GM12878 (cell line): ENCODE data around the gene SLC4A2. TPM values are rescaled to one million over a fixed set of nuclear protein-coding genes. Genes with fewer than 3 reads are reported as not detected.
A peak's percentile ranks its signal among the peaks of the same experiment; 100 is the strongest.

Experiments
- ATAC-seq: fragments of 200-7000 bp; cut with Tn5 transposase; 3 replicates; pipeline ENCODE4 v1.9.1; 2020; ENCODE audit warnings: mild to moderate bottlenecking, moderate library complexity
- BruUV-seq: library from RNA; stranded (reverse); fragments of 400-500 nt; replicated peaks from 2 replicates; lab custom pipeline; 2021; lab: Mats Ljungman, UMichigan
- CTCF ChIA-PET: fragments of 300-600 bp; sonication (Branson Sonifier 250); formaldehyde crosslinking; extraction: SDS; loops from one replicate; lab custom pipeline; 2021; ENCODE audit warnings: inconsistent platforms; lab: Yijun Ruan, JAX
- POLR2A ChIA-PET: fragments of 350-600 bp; formaldehyde crosslinking; extraction: SDS; loops from one replicate; lab custom pipeline; 2021; ENCODE audit warnings: inconsistent platforms; lab: Charles Lee
- RAD21 ChIA-PET: fragments of 300-600 bp; sonication (Branson Sonifier 250); formaldehyde crosslinking; loops from one replicate; lab custom pipeline; 2023; ENCODE audit warnings: antibody characterized with exemption; ENCODE audit not compliant: unreplicated experiment; lab: Charles Lee
- SMC1A ChIA-PET: fragments of 300-600 bp; sonication (Branson Sonifier 250); formaldehyde crosslinking; loops from one replicate; lab custom pipeline; 2023; ENCODE audit not compliant: unreplicated experiment, uncharacterized antibody; lab: Charles Lee
- DNase-seq: peaks from one replicate; pipeline ENCODE4 v3.0.0-alpha.2; 2011; ENCODE audit warnings: low read depth, low spot score
- FAIRE-seq: peaks from 3 replicates; lab custom pipeline; 2011; peaks lifted over from hg19 to GRCh38; lab: Jason Lieb, UNC
- H2AFZ ChIP-seq: 2 replicates; pipeline ENCODE4 v1.6.0; 2011; ENCODE audit warnings: low read depth, low read length, control low read depth; ENCODE audit not compliant: control insufficient read depth
- H3K27ac ChIP-seq: 2 replicates; pipeline ENCODE4 v1.5.1; 2011; ENCODE audit warnings: control low read depth; ENCODE audit not compliant: control insufficient read depth, insufficient read depth
- H3K27me3 ChIP-seq, 2 experiments: replicated peaks in 1 of 2; 2 replicates each; pipeline versions ENCODE4 v1.6.0 to v1.6.1; 2011; ENCODE audit warnings: low read length in 1 of 2; ENCODE audit not compliant: control insufficient read depth in 2 of 2, insufficient read depth in 2 of 2
- H3K36me3 ChIP-seq, 2 experiments: 2 replicates each; pipeline ENCODE4 v1.5.1; 2011; ENCODE audit warnings: low read length in 1 of 2; ENCODE audit not compliant: control insufficient read depth in 2 of 2, insufficient read depth in 2 of 2
- H3K4me1 ChIP-seq: 2 replicates; pipeline ENCODE4 v1.6.1; 2011; ENCODE audit warnings: mild to moderate bottlenecking, low read length, moderate library complexity, mixed read lengths; ENCODE audit not compliant: control insufficient read depth, insufficient read depth
- H3K4me2 ChIP-seq: 2 replicates; pipeline ENCODE4 v1.6.0; 2011; ENCODE audit warnings: control low read depth; ENCODE audit not compliant: control insufficient read depth, insufficient read depth
- H3K4me3 ChIP-seq: fragments of 200-600 bp; sonication (generic); 2 replicates; pipeline ENCODE4 v1.5.1; 2016
- H3K79me2 ChIP-seq: 2 replicates; pipeline ENCODE4 v1.6.0; 2011; ENCODE audit warnings: low read length; ENCODE audit not compliant: control insufficient read depth, insufficient read depth
- H3K9ac ChIP-seq: 2 replicates; pipeline ENCODE4 v1.8.0; 2011; ENCODE audit warnings: low read length, control low read depth, mixed read lengths; ENCODE audit not compliant: control insufficient read depth, insufficient read depth
- H3K9me3 ChIP-seq: replicated peaks from 3 replicates; pipeline ENCODE4 v1.5.1; 2011; ENCODE audit warnings: mild to moderate bottlenecking, low read length; ENCODE audit not compliant: control insufficient read depth, insufficient read depth
- H4K20me1 ChIP-seq: 2 replicates; pipeline ENCODE4 v1.6.0; 2011; ENCODE audit not compliant: control insufficient read depth, insufficient read depth
- CHD1 ChIP-seq: IDR thresholded peaks from 2 replicates; pipeline ENCODE4 v1.6.1; 2012; ENCODE audit warnings: low read depth, low read length, improper control_type of control experiment
- FOS ChIP-seq: IDR thresholded peaks from 3 replicates; pipeline ENCODE4 v1.6.1; 2011; ENCODE audit warnings: borderline replicate concordance; ENCODE audit not compliant: insufficient read length; ENCODE audit errors: extremely low read depth
- GATAD2B ChIP-seq: fragments of 450-650 bp; conservative IDR thresholded peaks from 2 replicates; pipeline ENCODE4 v1.6.1; 2017; ENCODE audit warnings: low read depth, mild to moderate bottlenecking, moderate library complexity
- HDAC2 ChIP-seq: fragments of 200-600 bp; sonication (generic); IDR thresholded peaks from 2 replicates; pipeline ENCODE4 v1.6.1; 2017
- IRF4 ChIP-seq: IDR thresholded peaks from 2 replicates; pipeline ENCODE4 v1.6.1; 2011; ENCODE audit warnings: low read depth, low read length
- JUNB ChIP-seq: IDR thresholded peaks from 2 replicates; pipeline ENCODE4 v1.6.1; 2016; ENCODE audit warnings: antibody characterized with exemption, mild to moderate bottlenecking
- MTA3 ChIP-seq: IDR thresholded peaks from 2 replicates; pipeline ENCODE4 v1.6.1; 2012; ENCODE audit warnings: low read length, inconsistent platforms, borderline replicate concordance
- NR2F1 ChIP-seq: fragments of 450-650 bp; conservative IDR thresholded peaks from 2 replicates; pipeline ENCODE4 v1.6.1; 2017; ENCODE audit warnings: mild to moderate bottlenecking
- POU2F2 ChIP-seq: IDR thresholded peaks from 3 replicates; pipeline ENCODE4 v1.6.1; 2011; ENCODE audit warnings: low read depth, mild to moderate bottlenecking, low read length, borderline replicate concordance
- SIX5 ChIP-seq: IDR thresholded peaks from 2 replicates; pipeline ENCODE4 v1.6.1; 2011; ENCODE audit warnings: mild to moderate bottlenecking, low read depth, low read length, moderate library complexity; ENCODE audit not compliant: severe bottlenecking
- STAT3 ChIP-seq: IDR thresholded peaks from 2 replicates; pipeline ENCODE4 v1.6.1; 2011; ENCODE audit warnings: low read depth, low read length, improper control_type of control experiment
- ZNF622 ChIP-seq: fragments of 450-650 bp; IDR thresholded peaks from 2 replicates; pipeline ENCODE4 v1.6.1; 2017; ENCODE audit warnings: mild to moderate bottlenecking, inconsistent platforms
- WGBS: methylation state at CpG from one replicate; pipeline ENCODE4 v1.1.6; 2016; ENCODE audit warnings: low lambda C conversion rate; ENCODE audit not compliant: insufficient replicate concordance, insufficient coverage; ENCODE audit errors: missing lambda C conversion rate; 5-methylcytosine and 5-hydroxymethylcytosine counted together
- in situ Hi-C: fragments of 300-500 bp; cut with MboI; formaldehyde crosslinking; loops from 9 replicates; pipeline ENCODE4 v1.14.3; 2018; ENCODE audit warnings: mixed read lengths
- intact Hi-C: fragments of 100-400 bp; cut with micrococcal nuclease; formaldehyde crosslinking; loops from one replicate; pipeline ENCODE4 v1.14.2; 2022; ENCODE audit not compliant: unreplicated experiment
- polyA plus RNA-seq, 11 experiments: library from polyadenylated mRNA; depleted of rRNA in 4 of 11; unstranded in 6 of 11; stranded (reverse) in 5 of 11; fragments of >200 nt; fragmentation: Nextera tagmentation in 4 of 11; fragmentation: Illumina TruSeq in 1 of 11; extraction: Ambion mirVana in 4 of 11; extraction: Trizol in 1 of 11; gene quantifications; 1 replicate in 1 of 11; 2 replicates in 10 of 11; pipeline versions ENCODE4 v1.2.1 to v1.2.3, GENCODE V29; 2011 to 2016; ENCODE audit warnings: inconsistent platforms in 2 of 11, missing spikeins in 2 of 11, low read depth in 1 of 11
- total RNA-seq, 4 experiments: library from RNA; depleted of rRNA in 3 of 4; stranded (reverse); fragments of >200 nt in 3 of 4; fragmentation: Illumina TruSeq in 1 of 4; extraction: Trizol in 1 of 4; gene quantifications; 2 replicates each; pipeline versions ENCODE4 v1.2.1 to v1.2.3, GENCODE V29; 2013 to 2021
- TF ChIP-seq, protein P1 (sequence below): fragments of 450-650 bp; conservative IDR thresholded peaks from 2 replicates; pipeline ENCODE4 v1.6.1; 2017; ENCODE audit warnings: mild to moderate bottlenecking, moderate library complexity
- TF ChIP-seq, protein P2 (sequence below): fragments of 450-650 bp; IDR thresholded peaks from 2 replicates; pipeline ENCODE4 v1.6.1; 2016; ENCODE audit warnings: mild to moderate bottlenecking
- TF ChIP-seq, protein P3 (sequence below): fragments of 450-650 bp; IDR thresholded peaks from 2 replicates; pipeline ENCODE4 v1.6.1; 2017; ENCODE audit warnings: antibody characterized with exemption, mild to moderate bottlenecking, moderate library complexity
- TF ChIP-seq, protein P4 (sequence below): fragments of 450-650 bp; IDR thresholded peaks from 2 replicates; pipeline ENCODE4 v1.6.1; 2016; ENCODE audit warnings: mild to moderate bottlenecking

SLC4A2 gene
- total and polyA plus RNA-seq, 10 of the 15 experiments (the other 5 are each of a cell fraction or from before 2014, with no cell fraction given), result 2.7 to 78.6 (median 30.1) TPM

DNA sequence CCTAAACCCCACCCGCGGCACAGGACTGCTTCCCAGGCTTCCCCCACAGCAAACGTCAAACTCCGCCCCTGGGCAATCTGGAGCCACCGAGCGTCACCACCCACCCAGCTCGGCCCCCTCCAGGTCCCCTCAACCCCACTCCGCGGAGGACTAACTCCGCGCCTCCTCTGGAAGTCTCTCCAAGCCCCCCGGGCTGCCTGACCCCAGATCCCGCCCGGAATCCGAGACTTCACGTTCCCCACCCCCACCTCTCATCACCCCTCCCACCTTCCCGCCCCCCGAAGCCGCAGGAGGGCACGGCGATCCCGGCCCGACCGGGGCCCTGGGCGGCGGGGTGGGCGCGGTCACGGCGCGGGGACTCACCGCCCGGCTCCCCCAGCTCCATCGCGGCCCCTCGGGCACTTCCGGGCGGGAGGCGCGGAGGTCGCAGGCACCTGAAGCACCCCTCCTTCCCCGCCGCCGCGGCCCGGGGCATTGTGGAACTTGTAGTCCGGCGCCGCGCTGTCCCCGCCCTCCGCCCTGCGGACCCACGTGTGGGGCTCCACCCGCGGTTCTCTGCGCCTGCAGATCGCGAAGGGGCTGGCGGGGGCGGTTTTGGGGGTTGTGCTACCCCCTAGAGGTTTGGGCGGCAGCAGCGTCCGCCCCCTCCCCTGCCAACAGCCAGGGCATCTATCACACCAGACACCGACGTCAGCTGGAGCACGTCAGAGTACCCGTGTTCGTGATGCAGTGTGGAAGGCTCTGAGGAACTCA is 23.9 kb downstream of the SLC4A2 start, which contains the start of gene TMUB1:
TSS of gene TMUB1 (minus strand) at position 423 of the 753 bp plus-strand sequence. CDS start 930 bp downstream, outside the sequence.
- RAD21 ChIA-PET, result no interaction called here
- H3K4me2 ChIP-seq, result peak within 1 kb of the TSS; percentile 100
- WGBS, result under 1% methylated on average over 45 of the region's 69 CpGs
- H3K4me1 ChIP-seq, result peaks cover 34% of the 10 kb centered on the region
- no peaks in the 10 kb centered on the region; the same call in 1 of the 2 replicates for H4K20me1 ChIP-seq
- BruUV-seq, result no TSS peak
- H3K9me3 ChIP-seq, result no peaks in the 10 kb centered on the region
- peaks cover 62% of the 10 kb centered on the region for H3K79me2 ChIP-seq
- DNase-seq (no peak), FAIRE-seq (peak; percentile 62), ATAC-seq (peak; percentile 64)
- H2AFZ ChIP-seq, result peak within 1 kb of the TSS; percentile 90
- no peaks in the 10 kb centered on the region; a peak in 1 of 4 replicates for H3K36me3 ChIP-seq
- peak within 1 kb of the TSS; percentile 65 for H3K9ac ChIP-seq
- POLR2A ChIA-PET, result interaction anchor here (0.6 to 3.0 kb wide), 4 partner anchors 24 to 299 kb away, joined by 4 to 14 read pairs (median 6); partner anchors contain the start of genes ABCB8, ABCF2 and SLC4A2
- CTCF ChIA-PET, result interaction anchor here (1.1 to 1.9 kb wide), 3 partner anchors 8 to 50 kb away, joined by 3 to 5 read pairs (median 3); no protein-coding TSS in a partner anchor
- H3K27ac ChIP-seq, result peak within 1 kb of the TSS; percentile 70
- in situ Hi-C loops (no loop called here), intact Hi-C loops (loop anchor here (2.0 kb wide), 1 partner anchor 54 kb away; the partner anchor contains the start of gene ABCB8)
- H3K27me3 ChIP-seq, result no peaks in the 10 kb centered on the region
- SMC1A ChIA-PET, result interaction anchor here (0.8 kb wide), 1 partner anchor 24 kb away, joined by 3 read pairs; the partner anchor contains the start of gene SLC4A2
- H3K4me3 ChIP-seq, result peak within 1 kb of the TSS; percentile 83
- TF ChIP-seq CHD1 (no peak), FOS (no peak), ZNF622 (no peak), JUNB (no peak), STAT3 (no peak), GATAD2B (peak; percentile 83; the same call in 1 of the 2 replicates), POU2F2 (no peak; the same call in 2 of the 3 replicates), IRF4 (no peak), MTA3 (no peak), SIX5 (peak; percentile 72), NR2F1 (peak; percentile 59; the same call in 1 of the 2 replicates), HDAC2 (no peak)
- TF ChIP-seq, protein P1, sequence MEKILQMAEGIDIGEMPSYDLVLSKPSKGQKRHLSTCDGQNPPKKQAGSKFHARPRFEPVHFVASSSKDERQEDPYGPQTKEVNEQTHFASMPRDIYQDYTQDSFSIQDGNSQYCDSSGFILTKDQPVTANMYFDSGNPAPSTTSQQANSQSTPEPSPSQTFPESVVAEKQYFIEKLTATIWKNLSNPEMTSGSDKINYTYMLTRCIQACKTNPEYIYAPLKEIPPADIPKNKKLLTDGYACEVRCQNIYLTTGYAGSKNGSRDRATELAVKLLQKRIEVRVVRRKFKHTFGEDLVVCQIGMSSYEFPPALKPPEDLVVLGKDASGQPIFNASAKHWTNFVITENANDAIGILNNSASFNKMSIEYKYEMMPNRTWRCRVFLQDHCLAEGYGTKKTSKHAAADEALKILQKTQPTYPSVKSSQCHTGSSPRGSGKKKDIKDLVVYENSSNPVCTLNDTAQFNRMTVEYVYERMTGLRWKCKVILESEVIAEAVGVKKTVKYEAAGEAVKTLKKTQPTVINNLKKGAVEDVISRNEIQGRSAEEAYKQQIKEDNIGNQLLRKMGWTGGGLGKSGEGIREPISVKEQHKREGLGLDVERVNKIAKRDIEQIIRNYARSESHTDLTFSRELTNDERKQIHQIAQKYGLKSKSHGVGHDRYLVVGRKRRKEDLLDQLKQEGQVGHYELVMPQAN, result peak; percentile 54; the same call in 1 of the 2 replicates
- TF ChIP-seq, protein P2, sequence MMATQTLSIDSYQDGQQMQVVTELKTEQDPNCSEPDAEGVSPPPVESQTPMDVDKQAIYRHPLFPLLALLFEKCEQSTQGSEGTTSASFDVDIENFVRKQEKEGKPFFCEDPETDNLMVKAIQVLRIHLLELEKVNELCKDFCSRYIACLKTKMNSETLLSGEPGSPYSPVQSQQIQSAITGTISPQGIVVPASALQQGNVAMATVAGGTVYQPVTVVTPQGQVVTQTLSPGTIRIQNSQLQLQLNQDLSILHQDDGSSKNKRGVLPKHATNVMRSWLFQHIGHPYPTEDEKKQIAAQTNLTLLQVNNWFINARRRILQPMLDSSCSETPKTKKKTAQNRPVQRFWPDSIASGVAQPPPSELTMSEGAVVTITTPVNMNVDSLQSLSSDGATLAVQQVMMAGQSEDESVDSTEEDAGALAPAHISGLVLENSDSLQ, result peak; percentile 39; the same call in 1 of the 2 replicates
- TF ChIP-seq, protein P3, sequence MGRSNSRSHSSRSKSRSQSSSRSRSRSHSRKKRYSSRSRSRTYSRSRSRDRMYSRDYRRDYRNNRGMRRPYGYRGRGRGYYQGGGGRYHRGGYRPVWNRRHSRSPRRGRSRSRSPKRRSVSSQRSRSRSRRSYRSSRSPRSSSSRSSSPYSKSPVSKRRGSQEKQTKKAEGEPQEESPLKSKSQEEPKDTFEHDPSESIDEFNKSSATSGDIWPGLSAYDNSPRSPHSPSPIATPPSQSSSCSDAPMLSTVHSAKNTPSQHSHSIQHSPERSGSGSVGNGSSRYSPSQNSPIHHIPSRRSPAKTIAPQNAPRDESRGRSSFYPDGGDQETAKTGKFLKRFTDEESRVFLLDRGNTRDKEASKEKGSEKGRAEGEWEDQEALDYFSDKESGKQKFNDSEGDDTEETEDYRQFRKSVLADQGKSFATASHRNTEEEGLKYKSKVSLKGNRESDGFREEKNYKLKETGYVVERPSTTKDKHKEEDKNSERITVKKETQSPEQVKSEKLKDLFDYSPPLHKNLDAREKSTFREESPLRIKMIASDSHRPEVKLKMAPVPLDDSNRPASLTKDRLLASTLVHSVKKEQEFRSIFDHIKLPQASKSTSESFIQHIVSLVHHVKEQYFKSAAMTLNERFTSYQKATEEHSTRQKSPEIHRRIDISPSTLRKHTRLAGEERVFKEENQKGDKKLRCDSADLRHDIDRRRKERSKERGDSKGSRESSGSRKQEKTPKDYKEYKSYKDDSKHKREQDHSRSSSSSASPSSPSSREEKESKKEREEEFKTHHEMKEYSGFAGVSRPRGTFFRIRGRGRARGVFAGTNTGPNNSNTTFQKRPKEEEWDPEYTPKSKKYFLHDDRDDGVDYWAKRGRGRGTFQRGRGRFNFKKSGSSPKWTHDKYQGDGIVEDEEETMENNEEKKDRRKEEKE, result no peak
- TF ChIP-seq, protein P4, sequence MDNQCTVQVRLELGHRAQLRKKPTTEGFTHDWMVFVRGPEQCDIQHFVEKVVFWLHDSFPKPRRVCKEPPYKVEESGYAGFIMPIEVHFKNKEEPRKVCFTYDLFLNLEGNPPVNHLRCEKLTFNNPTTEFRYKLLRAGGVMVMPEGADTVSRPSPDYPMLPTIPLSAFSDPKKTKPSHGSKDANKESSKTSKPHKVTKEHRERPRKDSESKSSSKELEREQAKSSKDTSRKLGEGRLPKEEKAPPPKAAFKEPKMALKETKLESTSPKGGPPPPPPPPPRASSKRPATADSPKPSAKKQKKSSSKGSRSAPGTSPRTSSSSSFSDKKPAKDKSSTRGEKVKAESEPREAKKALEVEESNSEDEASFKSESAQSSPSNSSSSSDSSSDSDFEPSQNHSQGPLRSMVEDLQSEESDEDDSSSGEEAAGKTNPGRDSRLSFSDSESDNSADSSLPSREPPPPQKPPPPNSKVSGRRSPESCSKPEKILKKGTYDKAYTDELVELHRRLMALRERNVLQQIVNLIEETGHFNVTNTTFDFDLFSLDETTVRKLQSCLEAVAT, result no peak
